MM.1S (cell line): Measurements from ENCODE around the gene GUCA1A.

Experiments used
- CTCF ChIP-seq: fragments of 300-600 bp; sonication (generic); IDR thresholded peaks from 2 replicates; pipeline ENCODE4 v1.5.1; 2016; ENCODE audit warnings: antibody characterized with exemption, low read length, mixed read lengths
- EZH2 ChIP-seq: fragments of 300-600 bp; sonication (generic); optimal IDR thresholded peaks from 2 replicates; pipeline ENCODE3; 2017; ENCODE audit warnings: low read depth, mild to moderate bottlenecking, antibody characterized with exemption, low read length, mixed read lengths

GRCh38 chr6:42154461-42155209, 18.5 kb upstream of the GUCA1A start:
- TF ChIP-seq CTCF (no peak), EZH2 (no peak)
